Kidney glomerular epithelial cell (primary cell): ENCODE measurements around the gene CENPN.
A peak's percentile ranks its signal among the peaks of the same experiment; 100 is the strongest.

Source experiments
- DNase-seq: peaks from one replicate; lab custom pipeline; 2025; lab: John Stamatoyannopoulos, UW

The CENPN gene

DNA sequence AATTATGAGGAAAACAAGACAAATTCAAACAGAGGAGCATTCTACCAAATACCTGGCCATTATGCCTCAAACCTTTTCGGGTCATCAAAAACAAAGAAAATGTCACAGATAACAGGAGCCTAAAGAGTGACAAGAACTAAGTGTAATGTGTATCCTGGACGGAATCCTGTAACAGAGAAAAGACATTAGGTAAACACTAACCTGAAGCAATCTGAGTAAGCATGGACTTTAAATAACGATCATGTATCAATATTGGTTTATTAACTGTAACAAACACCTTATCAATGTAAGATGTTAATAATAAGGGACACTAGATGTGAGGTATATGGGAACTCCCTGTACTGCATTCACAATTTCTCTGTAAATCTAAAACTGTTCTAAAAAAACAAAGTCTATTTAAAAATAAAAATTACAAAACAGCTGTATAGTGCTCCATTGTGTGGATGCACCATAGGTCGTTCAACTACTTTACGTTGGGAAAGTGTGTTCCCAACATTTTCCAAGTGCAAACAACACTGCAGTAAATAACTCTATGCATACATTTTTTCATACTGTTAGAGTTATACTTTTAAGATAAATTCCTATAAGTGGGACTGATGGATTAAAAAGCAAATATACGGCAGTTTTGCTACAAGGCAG lies 15.1 kb upstream of the CENPN start:
- DNase-seq, result no peak

- DNase-seq, result no peak
These were observed 14.2 kb upstream of the CENPN start for GRCh38 chr16:80992676-80993293.

DNA sequence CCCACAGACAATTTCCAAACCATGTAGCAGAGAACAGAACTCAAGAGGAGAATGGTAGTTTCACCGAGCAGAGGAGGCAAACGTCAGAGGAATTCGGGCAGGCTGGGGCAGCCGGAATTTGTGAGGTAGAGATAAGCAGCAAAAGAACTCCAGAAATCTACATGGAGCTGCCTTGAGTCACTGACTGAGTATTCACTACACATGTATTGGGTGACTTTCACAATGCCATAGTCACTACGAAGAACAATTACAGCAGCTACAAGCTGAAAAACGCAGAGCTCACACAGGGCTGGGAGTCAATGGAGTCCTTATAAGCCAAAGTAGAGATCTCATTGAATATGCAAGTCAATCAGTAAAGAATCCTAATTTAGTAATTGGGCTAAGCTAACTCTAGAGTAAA lies 13.7 kb upstream of the CENPN start:
- DNase-seq, result peak; percentile 24

GRCh38 chr16:80993834-80994233 lies 13.2 kb upstream of the CENPN start:
- DNase-seq, result no peak

GRCh38 chr16:80994451-80994850 lies 12.6 kb upstream of the CENPN start:
- DNase-seq, result peak; percentile 14

DNA sequence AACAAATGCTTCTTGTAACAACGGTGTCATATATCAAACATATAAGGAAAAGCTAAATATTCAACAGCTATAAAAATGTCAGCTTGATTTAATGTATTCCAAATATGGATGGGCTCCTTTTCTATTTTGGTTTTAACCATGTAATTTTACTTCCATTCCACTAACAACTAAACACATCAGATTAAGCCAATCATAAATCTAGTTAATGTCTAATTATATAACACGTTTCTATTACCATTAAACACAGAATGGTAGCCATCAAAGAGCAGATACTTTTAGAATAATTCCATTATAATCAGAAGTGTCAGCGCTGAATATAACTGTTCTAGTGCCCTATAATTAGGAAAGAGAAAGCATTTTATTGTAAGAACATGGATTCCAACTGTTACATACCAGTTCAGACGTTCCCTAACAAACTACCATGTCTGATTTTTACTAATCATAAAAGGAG lies 10.3 kb upstream of the CENPN start:
- DNase-seq, result no peak

GRCh38 chr16:80997139-80997798 lies 9.7 kb upstream of the CENPN start:
- DNase-seq, result peak; percentile 74

DNA sequence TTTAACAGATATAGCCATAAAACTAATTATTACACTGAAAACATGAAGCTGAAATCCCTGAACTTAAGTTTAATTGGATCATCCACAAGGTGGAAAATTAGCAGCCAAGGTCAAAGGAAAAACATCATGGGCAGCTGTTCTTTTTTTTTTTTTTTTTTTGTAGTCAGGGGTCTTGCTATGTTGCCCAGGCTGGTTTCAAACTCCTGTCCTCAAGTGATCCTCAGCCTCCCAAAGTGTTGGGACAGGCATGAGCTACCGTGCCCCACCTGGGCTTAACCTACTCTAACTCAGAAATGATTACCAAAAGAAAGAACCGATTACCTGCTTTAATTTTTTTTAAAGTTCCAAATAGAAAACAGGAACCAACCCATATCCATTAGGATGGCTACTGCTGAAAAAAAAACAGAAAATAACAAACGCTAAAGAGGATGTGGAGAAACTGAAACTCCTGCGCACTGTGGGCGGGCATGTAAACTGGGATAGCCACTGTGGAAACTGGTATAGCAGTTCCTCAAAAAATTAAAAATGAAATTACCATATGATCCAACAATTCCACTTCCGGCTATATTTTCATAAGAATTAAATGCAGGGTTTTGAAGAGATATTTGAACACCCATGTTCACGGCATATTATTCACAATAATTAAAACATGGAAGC lies 8.9 kb upstream of the CENPN start:
- DNase-seq, result no peak

- no peak for DNase-seq
These were observed 6.1 kb upstream of the CENPN start for GRCh38 chr16:81000873-81001272.

GRCh38 chr16:81001330-81001729 lies 5.7 kb upstream of the CENPN start:
- DNase-seq, result no peak

DNA sequence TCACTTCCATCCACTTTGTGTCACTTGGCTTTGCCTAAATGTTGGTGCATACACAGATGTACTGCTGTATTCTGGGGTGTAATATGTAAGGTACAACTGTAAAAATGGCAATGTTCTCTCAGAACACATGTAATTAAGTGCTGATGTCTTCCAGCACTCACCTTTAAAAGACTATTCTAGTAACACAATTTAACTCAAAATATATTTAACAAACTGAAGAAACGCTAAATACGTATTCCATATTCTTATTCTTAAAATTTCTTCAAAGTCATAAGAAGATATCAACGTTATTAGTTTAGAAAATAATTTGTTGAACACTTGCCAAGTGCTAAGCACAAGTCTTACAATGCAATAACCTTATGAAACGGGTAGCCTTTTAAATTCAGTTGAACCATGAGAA lies 4.0 kb upstream of the CENPN start:
- no peak for DNase-seq

DNA sequence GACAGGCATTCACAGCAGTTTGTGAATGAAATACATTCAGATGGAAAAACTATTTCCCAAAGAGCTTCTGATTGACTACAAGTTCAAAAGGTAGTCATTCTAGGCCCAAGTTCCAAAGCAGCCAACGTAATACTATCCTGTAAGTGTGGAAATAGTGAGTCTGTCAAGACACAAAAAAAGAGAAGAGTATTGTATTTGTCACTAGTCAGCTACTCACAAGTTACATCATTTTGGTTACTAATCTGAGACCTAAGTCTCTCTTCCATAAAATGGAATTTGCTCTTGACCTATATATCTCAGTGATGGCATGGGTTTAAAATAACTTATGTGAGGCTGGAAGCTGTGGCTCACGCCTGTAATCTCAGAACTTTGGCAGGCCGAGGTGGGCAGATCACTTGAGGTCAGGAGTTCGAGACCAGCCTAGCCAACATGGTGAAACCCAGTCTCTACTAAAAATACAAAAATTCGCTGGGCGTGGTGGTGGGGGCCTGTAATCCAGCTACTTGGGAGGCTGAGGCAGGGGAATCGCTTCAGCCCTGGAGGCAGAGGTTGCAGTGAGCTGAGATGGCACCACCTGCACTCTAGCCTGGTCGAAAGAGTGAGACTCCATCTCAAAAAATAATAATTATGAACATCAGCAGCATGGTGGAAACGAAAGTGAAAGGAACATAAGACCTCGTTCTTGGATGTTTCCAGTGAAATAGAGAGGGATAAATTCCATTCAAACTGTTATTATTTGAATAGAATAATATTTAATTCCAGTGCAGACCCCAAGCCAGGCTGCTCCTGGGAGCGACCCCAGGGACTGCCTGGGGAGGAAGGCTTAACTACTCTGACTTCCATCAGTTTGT lies 3.2 kb upstream of the CENPN start:
- no peak for DNase-seq

- DNase-seq, result peak; percentile 74
These were observed 2.2 kb upstream of the CENPN start for GRCh38 chr16:81004646-81005353.

DNA sequence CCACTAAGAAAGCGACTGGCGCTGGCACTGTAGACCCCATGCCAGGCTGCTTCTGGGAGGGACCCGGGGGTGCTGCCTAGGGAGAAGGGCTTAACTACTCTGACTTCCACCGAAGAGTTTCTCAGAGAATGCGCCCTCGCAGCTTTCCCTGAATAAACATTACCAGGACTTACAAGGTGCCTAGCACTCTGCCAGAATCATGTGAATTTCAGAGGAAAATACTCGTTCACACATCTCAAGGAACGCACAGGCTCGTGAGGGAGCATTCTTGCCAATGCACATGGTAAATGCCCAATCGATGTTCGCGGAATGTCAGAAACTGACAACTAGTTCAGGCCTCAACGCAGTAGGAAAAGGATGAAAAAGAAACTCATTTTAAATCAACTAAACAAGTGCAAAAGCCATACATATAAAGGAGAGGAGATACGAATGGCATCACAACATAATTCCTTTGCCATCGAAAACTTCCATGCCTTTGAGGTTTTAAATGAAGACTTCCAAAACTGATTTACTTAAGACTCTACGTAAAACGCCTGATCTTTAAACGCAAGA lies 1.3 kb upstream of the CENPN start:
- DNase-seq, result no peak

- peak; percentile 41 for DNase-seq
These were observed 702 bp upstream of the CENPN start for GRCh38 chr16:81006211-81006812.

GRCh38 chr16:81008505-81008789 lies 1.4 kb downstream of the CENPN start:
- no peak for DNase-seq

- no peak for DNase-seq
These were observed 6.0 kb downstream of the CENPN start for GRCh38 chr16:81012974-81013373.

GRCh38 chr16:81014672-81015071 lies 7.7 kb downstream of the CENPN start:
- no peak for DNase-seq

GRCh38 chr16:81018496-81018895 lies 11.5 kb downstream of the CENPN start:
- DNase-seq, result no peak

- no peak for DNase-seq
These were observed 19.4 kb downstream of the CENPN start for GRCh38 chr16:81026429-81026828.
